Vagina (tissue), 2 donors: ENCODE results near the gene TRIM69.

Source experiments
- CTCF ChIP-seq, 3 experiments: fragments of 450-650 bp in 2 of 3; fragments of 200-600 bp in 1 of 3; sonication (generic) in 1 of 3; IDR thresholded peaks; one replicate each; pipeline ENCODE4 v1.5.1; 2017 to 2019; ENCODE audit warnings: antibody characterized with exemption in 3 of 3, mild to moderate bottlenecking in 2 of 3, moderate library complexity in 2 of 3
- POLR2A ChIP-seq, 2 donors: fragments of 450-650 bp; IDR thresholded peaks; one replicate each; pipeline ENCODE4 v1.6.1; 2017; ENCODE audit warnings: antibody characterized with exemption in 2 of 2, mild to moderate bottlenecking in 2 of 2, moderate library complexity in 2 of 2
- POLR2AphosphoS5 ChIP-seq, 2 donors: sonication (generic); formaldehyde crosslinking; IDR thresholded peaks; one replicate each; pipeline ENCODE4 v1.9.0; 2017; ENCODE audit warnings: antibody characterized with exemption in 2 of 2, mild to moderate bottlenecking in 2 of 2, low read depth in 1 of 2; ENCODE audit not compliant: insufficient read depth in 1 of 2

DNA sequence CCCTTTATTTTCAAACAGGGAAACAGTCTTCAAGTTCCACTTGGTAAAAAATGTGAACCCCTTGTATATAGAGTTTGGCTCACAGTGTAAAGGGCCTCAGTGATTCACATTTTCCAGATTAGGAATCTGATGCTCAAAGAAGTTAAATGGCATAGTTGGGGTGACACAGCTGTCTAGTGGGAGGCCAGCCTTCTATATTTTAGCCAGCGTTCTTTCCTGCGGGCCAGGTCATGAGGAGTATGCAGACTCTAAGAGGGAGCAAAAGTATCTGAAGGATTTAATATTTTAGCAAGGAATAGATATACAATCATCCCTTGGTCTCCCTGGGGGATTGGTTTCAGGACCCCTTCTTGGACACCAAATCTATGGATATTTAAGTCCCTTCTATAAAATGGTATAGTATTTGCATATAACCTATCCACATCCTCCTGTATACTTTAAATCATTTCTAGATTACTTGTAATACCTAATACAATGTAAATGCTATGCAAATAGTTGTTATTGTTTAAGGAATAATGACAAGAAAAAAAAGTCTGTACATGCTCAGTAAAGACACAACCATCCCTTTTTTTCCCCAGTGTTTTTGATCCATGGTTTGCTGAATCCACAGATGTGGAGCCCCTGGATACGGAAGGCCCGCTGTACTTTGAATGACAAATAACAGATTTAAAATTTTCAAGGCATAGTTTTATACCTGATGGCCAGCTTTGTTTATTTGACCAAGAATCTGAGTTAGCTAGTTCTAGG lies 18.0 kb upstream of the TRIM69 start:
- TF ChIP-seq CTCF (IDR thresholded peaks at IDR 0.05): no peak
- TF ChIP-seq POLR2A (IDR thresholded peaks at IDR 0.05): no peak
- no peak for TF ChIP-seq POLR2AphosphoS5 (IDR thresholded peaks at IDR 0.05; ENCODE audit: insufficient read depth in 1 of 2, low read depth in 1 of 2)
